CD14-positive monocyte (primary cell): ENCODE data around the gene INPP5K. TPM values are rescaled to one million over a fixed set of nuclear protein-coding genes. Genes with fewer than 3 reads are reported as not detected.

Source experiments
- DNase-seq, 3 donors: peaks; one replicate each; pipeline ENCODE4 v3.0.0-alpha.2; 2011 to 2022
- H2AFZ ChIP-seq: 2 replicates; pipeline ENCODE4 v1.6.0; 2012; ENCODE audit warnings: mild to moderate bottlenecking, low read depth, low read length, inconsistent platforms; ENCODE audit not compliant: insufficient read depth, poor library complexity, severe bottlenecking
- H3K27ac ChIP-seq, 2 donors: 1 replicate in 1 of 2; 2 replicates in 1 of 2; pipeline ENCODE4 v1.5.1; 2012 to 2013; ENCODE audit warnings: low read length in 2 of 2, control low read depth in 1 of 2, inconsistent platforms in 1 of 2, low read depth in 1 of 2, mild to moderate bottlenecking in 1 of 2
- H3K27me3 ChIP-seq, 2 donors: one replicate each; pipeline versions ENCODE4 v1.6.0 to v1.6.1; 2011 to 2013; ENCODE audit warnings: low read length in 2 of 2; ENCODE audit not compliant: control insufficient read depth in 2 of 2, insufficient read depth in 2 of 2
- H3K36me3 ChIP-seq, 2 donors: replicated peaks in 1 of 2; 1 replicate in 1 of 2; 2 replicates in 1 of 2; pipeline versions ENCODE4 v1.5.1 to v1.6.1; 2012 to 2013; ENCODE audit warnings: low read length in 2 of 2, control low read depth in 1 of 2, inconsistent platforms in 1 of 2, mild to moderate bottlenecking in 1 of 2; ENCODE audit not compliant: insufficient read depth in 2 of 2, control insufficient read depth in 1 of 2
- H3K4me1 ChIP-seq, 2 donors: 1 replicate in 1 of 2; 2 replicates in 1 of 2; pipeline versions ENCODE4 v1.5.1 to v1.6.1; 2012 to 2013; ENCODE audit warnings: low read length in 2 of 2, control low read depth in 1 of 2, inconsistent platforms in 1 of 2, mild to moderate bottlenecking in 1 of 2, moderate library complexity in 1 of 2; ENCODE audit not compliant: insufficient read depth in 2 of 2, control insufficient read depth in 1 of 2
- H3K4me2 ChIP-seq: replicated peaks from 2 replicates; pipeline ENCODE3; 2012; ENCODE audit warnings: low read length, moderate library complexity, mild to moderate bottlenecking; ENCODE audit not compliant: poor library complexity, severe bottlenecking; ENCODE audit errors: extremely low read depth
- H3K4me3 ChIP-seq, 3 experiments: fragments of 200-600 bp in 1 of 3; sonication (generic) in 1 of 3; replicated peaks in 1 of 3; 1 replicate in 2 of 3; 2 replicates in 1 of 3; pipeline ENCODE4 v1.5.1; 2011 to 2013; ENCODE audit warnings: low read length in 3 of 3, mild to moderate bottlenecking in 3 of 3, control low read depth in 2 of 3, low read depth in 2 of 3, inconsistent platforms in 1 of 3, moderate library complexity in 1 of 3
- H3K79me2 ChIP-seq: 2 replicates; pipeline ENCODE4 v1.6.0; 2012; ENCODE audit warnings: mild to moderate bottlenecking, control low read depth, inconsistent platforms, low read length, moderate library complexity; ENCODE audit not compliant: insufficient read depth
- H3K9ac ChIP-seq: 2 replicates; pipeline ENCODE4 v1.6.0; 2017; ENCODE audit warnings: low read length, mild to moderate bottlenecking; ENCODE audit not compliant: insufficient read depth, poor library complexity, severe bottlenecking
- H3K9me3 ChIP-seq, 2 donors: replicated peaks in 1 of 2; 1 replicate in 1 of 2; 2 replicates in 1 of 2; pipeline versions ENCODE4 v1.5.1 to v1.6.1; 2012 to 2013; ENCODE audit warnings: low read length in 2 of 2, control low read depth in 1 of 2; ENCODE audit not compliant: control insufficient read depth in 1 of 2, insufficient read depth in 1 of 2
- H4K20me1 ChIP-seq: 2 replicates; pipeline ENCODE4 v1.6.0; 2012; ENCODE audit warnings: mild to moderate bottlenecking, low read length, control low read depth, moderate library complexity; ENCODE audit not compliant: insufficient read depth
- H3K27ac Mint-ChIP-seq, 7 donors: one replicate each; pipeline ENCODE4 v1.8.0; 2020; ENCODE audit warnings: mild to moderate bottlenecking in 7 of 7, mixed read lengths in 7 of 7, moderate library complexity in 6 of 7, inconsistent platforms in 2 of 7
- H3K27me3 Mint-ChIP-seq, 3 donors: one replicate each; pipeline ENCODE4 v1.8.0; 2021 to 2022; ENCODE audit warnings: low read depth in 3 of 3, mild to moderate bottlenecking in 3 of 3, mixed read lengths in 3 of 3, moderate library complexity in 3 of 3, inconsistent platforms in 1 of 3
- H3K36me3 Mint-ChIP-seq, 2 donors: one replicate each; pipeline ENCODE4 v1.8.0; 2020; ENCODE audit warnings: mixed read lengths in 2 of 2, inconsistent platforms in 1 of 2, mild to moderate bottlenecking in 1 of 2
- H3K4me1 Mint-ChIP-seq: one replicate; pipeline ENCODE4 v1.8.0; 2020; ENCODE audit warnings: mild to moderate bottlenecking, mixed read lengths
- H3K4me3 Mint-ChIP-seq, 2 donors: one replicate each; pipeline ENCODE4 v1.8.0; 2020; ENCODE audit warnings: mild to moderate bottlenecking in 2 of 2, mixed read lengths in 2 of 2, moderate library complexity in 1 of 2
- H3K9me3 Mint-ChIP-seq, 7 donors: one replicate each; pipeline ENCODE4 v1.8.0; 2020 to 2022; ENCODE audit warnings: mixed read lengths in 7 of 7, mild to moderate bottlenecking in 6 of 7, moderate library complexity in 6 of 7, inconsistent platforms in 2 of 7
- CTCF ChIP-seq: fragments of 200-600 bp; IDR thresholded peaks from one replicate; pipeline ENCODE4 v1.8.0; 2022; ENCODE audit warnings: antibody characterized with exemption, mild to moderate bottlenecking
- WGBS: methylation state at CpG from one replicate; pipeline ENCODE4 v1.1.5; 2013; ENCODE audit warnings: missing lambda C conversion rate; ENCODE audit not compliant: insufficient coverage; 5-methylcytosine and 5-hydroxymethylcytosine counted together
- intact Hi-C, 2 donors: fragments of 100-400 bp; cut with micrococcal nuclease; formaldehyde crosslinking; loops; one replicate each; pipeline versions ENCODE4 v1.15.0 to v1.15.1; 2023
- polyA plus RNA-seq, 3 donors: library from polyadenylated mRNA; depleted of rRNA in 1 of 3; unstranded in 2 of 3; stranded (reverse) in 1 of 3; fragments of 300-500 nt in 2 of 3; fragments of >200 nt in 1 of 3; fragmentation: Illumina TruSeq in 2 of 3; gene quantifications; 1 replicate in 2 of 3; 2 replicates in 1 of 3; pipeline ENCODE4 v1.2.3, GENCODE V29; 2012 to 2021

INPP5K gene
- polyA plus RNA-seq, 3 donors = 50.3 to 58.7 (median 53.0) TPM

DNA sequence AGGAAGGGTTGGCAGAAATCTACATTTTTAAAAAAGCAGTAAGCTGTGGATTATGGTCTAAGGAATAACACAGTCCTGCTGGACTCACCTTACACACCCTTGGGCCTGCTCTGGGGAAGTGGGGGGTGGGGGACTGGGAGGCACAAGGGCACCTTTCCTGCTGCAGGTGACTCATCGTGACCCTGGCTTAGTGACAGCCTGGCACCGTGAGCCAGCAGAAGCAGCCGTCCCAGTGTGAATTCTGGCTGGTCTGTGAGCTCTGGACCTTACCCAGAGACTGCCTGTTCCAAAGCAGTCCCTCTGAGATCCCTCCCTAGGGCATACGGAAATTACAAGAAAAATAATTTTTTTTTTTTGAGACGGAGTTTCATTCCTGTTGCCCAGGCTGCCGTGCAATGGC is 56.2 kb downstream of the INPP5K start:
- peak overlapping the region in 1 of 2 donors; percentile 80 for H3K4me3 Mint-ChIP-seq
- intact Hi-C loops = loop anchor here in 1 of 2 donors (5.0 kb wide), 1 partner anchor 58 kb away; the partner anchor contains the start of gene YWHAE
- Histone ChIP-seq H3K4me2 (no peak overlapping the region), H3K4me1 (peaks cover 55 to 63% of the 10 kb centered on the region in 2 donors), H3K9ac (no peak overlapping the region), H3K27ac (no peak overlapping the region), H3K36me3 (no peaks in the 10 kb centered on the region), H3K27me3 (peaks cover 2 to 32% of the 10 kb centered on the region in 2 donors), H3K79me2 (peaks cover 9% of the 10 kb centered on the region), H3K9me3 (no peaks in the 10 kb centered on the region), H2AFZ (no peak overlapping the region), H4K20me1 (peaks cover 4% of the 10 kb centered on the region), H3K4me3 (no peak overlapping the region)
- H3K36me3 Mint-ChIP-seq = peaks cover 2 to 4% of the 10 kb centered on the region in 2 donors
- TF ChIP-seq CTCF = no peak
- H3K27ac Mint-ChIP-seq = peak overlapping the region in 2 of 7 donors; percentile 32 to 65
- DNase-seq = peak in 2 of 3 donors; percentile 44 to 66
- H3K27me3 Mint-ChIP-seq = peaks cover 42 to 62% (median 58%) of the 10 kb centered on the region in 3 donors
- peaks cover 59% of the 10 kb centered on the region for H3K4me1 Mint-ChIP-seq
- H3K9me3 Mint-ChIP-seq = peaks cover 0 to 11% (median 0%) of the 10 kb centered on the region in 7 donors
- 50% methylated on average over 6 of the region's 6 CpGs for WGBS

DNA sequence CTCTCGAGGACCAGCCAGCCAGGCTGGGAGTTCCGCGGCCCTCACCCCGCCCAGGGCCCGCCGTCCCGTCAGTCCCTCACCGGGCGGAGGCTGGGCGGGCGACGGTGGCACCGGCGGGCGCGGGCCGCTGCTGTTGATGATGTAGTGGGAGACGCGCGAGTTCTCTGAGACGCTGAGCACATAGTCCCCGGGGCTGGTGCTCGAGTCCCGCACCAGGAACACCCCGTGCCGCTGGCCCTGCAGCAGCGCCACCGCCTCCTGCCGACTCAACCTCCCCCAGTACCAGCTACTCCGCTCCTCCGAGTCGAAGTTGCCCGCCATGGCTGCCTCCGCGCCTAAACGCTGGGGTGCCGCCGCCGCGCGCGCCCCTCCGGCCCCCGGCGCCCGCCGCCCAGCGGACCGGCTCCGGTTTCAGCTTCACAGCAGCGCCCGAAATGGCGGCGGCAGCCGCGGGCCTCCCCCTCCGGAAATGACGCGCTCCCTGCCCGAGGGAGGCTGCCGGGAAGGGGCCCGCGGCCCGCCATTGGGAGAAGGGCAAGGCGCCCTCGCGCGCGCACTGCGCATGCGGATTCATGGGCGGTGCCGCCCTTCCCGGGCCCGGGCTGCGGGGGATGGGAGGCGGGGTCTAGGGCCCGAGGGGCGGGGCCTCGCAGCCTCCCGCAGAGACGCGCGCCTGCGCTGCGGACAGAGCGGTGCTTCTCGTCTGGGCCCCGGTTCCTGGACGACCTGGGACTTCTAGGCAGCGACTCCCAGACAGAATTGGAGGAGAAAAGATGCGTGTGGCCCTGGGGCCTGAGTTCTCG is 60.4 kb downstream of the INPP5K start, which contains the start of gene CRK:
CRK (minus strand) TSS at position 436 of the 803 bp plus-strand sequence; CDS start at position 321, 115 bp downstream.
- H3K4me1 Mint-ChIP-seq = peaks cover 54% of the 10 kb centered on the region
- Histone ChIP-seq H3K36me3 (peaks cover 11 to 22% of the 10 kb centered on the region in 2 donors), H3K9ac (peak within 1 kb of the TSS; percentile 99), H3K27me3 (peaks cover 2 to 22% of the 10 kb centered on the region in 2 donors), H2AFZ (peak within 1 kb of the TSS; percentile 71), H3K27ac (peak within 1 kb of the TSS; percentile 87 to 96), H3K4me1 (peaks cover 36 to 51% of the 10 kb centered on the region in 2 donors), H3K4me2 (peak within 1 kb of the TSS; percentile 81), H4K20me1 (peaks cover 47% of the 10 kb centered on the region), H3K9me3 (no peaks in the 10 kb centered on the region), H3K4me3 (peak within 1 kb of the TSS; percentile 87 to 98 (median 91)), H3K79me2 (peaks cover 51% of the 10 kb centered on the region)
- no peak for TF ChIP-seq CTCF
- peaks cover 15 to 31% of the 10 kb centered on the region in 2 donors for H3K36me3 Mint-ChIP-seq
- peaks cover 30 to 42% (median 41%) of the 10 kb centered on the region in 3 donors for H3K27me3 Mint-ChIP-seq
- peak; percentile 96 to 97 (median 96) for DNase-seq
- intact Hi-C loops = loop anchor here (1.0 to 10.0 kb wide), 4 partner anchors 36 to 91 kb away; partner anchors contain the start of genes MYO1C (in 2 of the 2) and INPP5K (in 1 of the 2)
- H3K27ac Mint-ChIP-seq = peak within 1 kb of the TSS; percentile 83 to 97 (median 93)
- under 1% methylated on average over 92 of the region's 93 CpGs for WGBS
- peaks cover 0 to 9% (median 0%) of the 10 kb centered on the region in 7 donors for H3K9me3 Mint-ChIP-seq
- peak within 1 kb of the TSS; percentile 95 to 96 for H3K4me3 Mint-ChIP-seq
